Spinal cord (tissue), 10 donors: ENCODE measurements around the gene TGM4. TPM values are rescaled to one million over a fixed set of nuclear protein-coding genes. Genes with fewer than 3 reads are reported as not detected.

ENCODE experiments used
- DNase-seq, 6 donors: peaks; one replicate each; pipeline versions ENCODE4 v3.0.0 to v3.0.0-alpha.2; 2013 to 2015; ENCODE audit warnings: low spot score in 6 of 6, low read depth in 4 of 6
- H3K27ac ChIP-seq: one replicate; pipeline ENCODE4 v1.5.1; 2013; ENCODE audit warnings: low read depth, low read length, control low read depth
- H3K27me3 ChIP-seq: one replicate; pipeline ENCODE4 v1.6.1; 2013; ENCODE audit warnings: low read length; ENCODE audit not compliant: control insufficient read depth, insufficient read depth
- H3K36me3 ChIP-seq: one replicate; pipeline ENCODE4 v1.6.1; 2013; ENCODE audit warnings: low read length; ENCODE audit not compliant: control insufficient read depth, insufficient read depth
- H3K4me1 ChIP-seq: one replicate; pipeline ENCODE4 v1.6.1; 2013; ENCODE audit warnings: low read length; ENCODE audit not compliant: control insufficient read depth, insufficient read depth
- H3K4me3 ChIP-seq: one replicate; pipeline ENCODE4 v1.5.1; 2013; ENCODE audit warnings: low read depth, low read length, control low read depth
- H3K9me3 ChIP-seq: one replicate; pipeline ENCODE4 v1.6.1; 2013; ENCODE audit warnings: low read length; ENCODE audit not compliant: control insufficient read depth, insufficient read depth
- WGBS: methylation state at CpG from one replicate; pipeline ENCODE4 v1.1.5; 2013; ENCODE audit warnings: missing lambda C conversion rate; ENCODE audit not compliant: insufficient coverage; 5-methylcytosine and 5-hydroxymethylcytosine counted together
- polyA plus RNA-seq, 2 donors: library from polyadenylated mRNA; unstranded; fragments of 120-200 nt; gene quantifications; one replicate each; pipeline ENCODE4 v1.2.1, GENCODE V29; 2013; ENCODE audit not compliant: insufficient read length in 2 of 2
- total RNA-seq, 2 donors: library from RNA; depleted of rRNA in 1 of 2; stranded (reverse); fragments of 120-200 nt in 1 of 2; fragments of >200 nt in 1 of 2; gene quantifications; one replicate each; pipeline versions ENCODE4 v1.2.3 to v1.2.4, GENCODE V29; 2013 to 2014
- donor health status: healthy.

The TGM4 gene
- total and polyA plus RNA-seq, 4 donors = 0.06 to 0.17 (median 0.08) TPM; not detected in 1

GRCh38 chr3:44955917-44956316 lies 81.5 kb downstream of the TGM4 start:
- peaks cover 7% of the 10 kb centered on the region for H3K4me1 ChIP-seq
- no peak overlapping the region for H3K27ac ChIP-seq
- no CpG with 5 or more reads among the region's 1 CpG for WGBS
- H3K36me3 ChIP-seq = peaks cover 13% of the 10 kb centered on the region
- no peaks in the 10 kb centered on the region for H3K9me3 ChIP-seq
- no peaks in the 10 kb centered on the region for H3K27me3 ChIP-seq
- H3K4me3 ChIP-seq = no peak overlapping the region
- peak in 1 of 6 donors; percentile 46 for DNase-seq

GRCh38 chr3:44957986-44958385 lies 83.6 kb downstream of the TGM4 start:
- Histone ChIP-seq H3K4me1 (peaks cover 7% of the 10 kb centered on the region), H3K9me3 (no peaks in the 10 kb centered on the region), H3K36me3 (peaks cover 13% of the 10 kb centered on the region), H3K27me3 (no peaks in the 10 kb centered on the region), H3K4me3 (no peak overlapping the region), H3K27ac (no peak overlapping the region)
- peak in 1 of 6 donors; percentile 72 for DNase-seq
- WGBS = 50% methylated on average over 2 of the region's 4 CpGs

DNA sequence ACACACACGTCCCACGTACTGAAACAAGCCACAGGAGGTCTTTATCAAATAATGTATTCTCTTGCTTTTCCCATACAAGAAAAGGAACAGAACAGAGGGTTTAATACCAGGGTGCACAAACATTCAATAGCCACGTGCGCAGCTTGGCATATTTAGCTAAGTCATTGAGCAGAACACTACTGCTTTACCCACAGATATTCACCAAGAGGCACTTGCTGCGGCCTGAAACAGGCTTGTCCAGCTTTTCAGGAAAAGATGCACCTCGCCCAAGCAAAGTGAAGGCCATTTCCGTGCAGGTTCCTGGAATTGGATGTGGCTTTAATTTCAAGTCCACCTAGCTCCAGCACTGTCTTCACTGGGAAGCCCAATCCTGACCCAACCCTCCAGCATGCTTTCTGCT lies 84.0 kb downstream of the TGM4 start:
- no peak for DNase-seq
- 79% methylated on average over 7 of the region's 7 CpGs for WGBS
- Histone ChIP-seq H3K4me3 (no peak overlapping the region), H3K27ac (no peak overlapping the region), H3K4me1 (peaks cover 7% of the 10 kb centered on the region), H3K9me3 (no peaks in the 10 kb centered on the region), H3K27me3 (no peaks in the 10 kb centered on the region), H3K36me3 (peaks cover 13% of the 10 kb centered on the region)

GRCh38 chr3:44960387-44961026 lies 86.1 kb downstream of the TGM4 start:
- Histone ChIP-seq H3K27ac (no peak overlapping the region), H3K4me3 (no peak overlapping the region), H3K27me3 (no peaks in the 10 kb centered on the region), H3K4me1 (peaks cover 20% of the 10 kb centered on the region), H3K9me3 (no peaks in the 10 kb centered on the region), H3K36me3 (peaks cover 9% of the 10 kb centered on the region)
- 83% methylated on average over 2 of the region's 3 CpGs for WGBS
- DNase-seq = peak in 1 of 6 donors; percentile 48

DNA sequence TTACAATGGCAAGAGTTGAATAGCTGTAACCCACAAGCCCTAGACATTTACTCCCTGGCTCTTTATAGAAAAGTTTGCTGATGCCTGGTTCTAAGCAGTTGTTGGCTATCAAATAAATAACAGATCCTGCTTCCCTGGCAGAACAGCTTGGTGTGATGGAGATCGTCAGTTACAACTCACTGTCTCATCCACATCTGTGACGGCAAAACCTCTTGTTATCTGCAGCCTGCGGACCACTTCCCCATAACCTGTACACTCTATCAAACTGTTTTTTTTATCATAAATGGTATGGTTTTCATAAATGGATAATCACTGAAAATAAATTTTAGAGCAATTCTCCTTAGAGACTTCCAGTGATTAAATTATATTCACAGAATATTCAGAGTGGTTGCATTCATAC lies 87.5 kb downstream of the TGM4 start:
- 67% methylated on average over 1 of the region's 3 CpGs for WGBS

GRCh38 chr3:44962621-44963393 lies 88.4 kb downstream of the TGM4 start:
- Histone ChIP-seq H3K4me3 (no peak overlapping the region), H3K27me3 (no peaks in the 10 kb centered on the region), H3K9me3 (no peaks in the 10 kb centered on the region), H3K27ac (no peak overlapping the region), H3K4me1 (peaks cover 16% of the 10 kb centered on the region), H3K36me3 (peaks cover 9% of the 10 kb centered on the region)
- DNase-seq = peak in 1 of 6 donors; percentile 70
- WGBS = 88% methylated on average over 3 of the region's 6 CpGs

More for the DNA sequence above, 87.5 kb downstream of the TGM4 start:
- Histone ChIP-seq H3K9me3 (no peaks in the 10 kb centered on the region), H3K4me1 (peaks cover 16% of the 10 kb centered on the region), H3K27ac (no peak overlapping the region), H3K4me3 (no peak overlapping the region), H3K36me3 (peaks cover 9% of the 10 kb centered on the region), H3K27me3 (no peaks in the 10 kb centered on the region)
- peak in 1 of 6 donors; percentile 28 for DNase-seq

DNA sequence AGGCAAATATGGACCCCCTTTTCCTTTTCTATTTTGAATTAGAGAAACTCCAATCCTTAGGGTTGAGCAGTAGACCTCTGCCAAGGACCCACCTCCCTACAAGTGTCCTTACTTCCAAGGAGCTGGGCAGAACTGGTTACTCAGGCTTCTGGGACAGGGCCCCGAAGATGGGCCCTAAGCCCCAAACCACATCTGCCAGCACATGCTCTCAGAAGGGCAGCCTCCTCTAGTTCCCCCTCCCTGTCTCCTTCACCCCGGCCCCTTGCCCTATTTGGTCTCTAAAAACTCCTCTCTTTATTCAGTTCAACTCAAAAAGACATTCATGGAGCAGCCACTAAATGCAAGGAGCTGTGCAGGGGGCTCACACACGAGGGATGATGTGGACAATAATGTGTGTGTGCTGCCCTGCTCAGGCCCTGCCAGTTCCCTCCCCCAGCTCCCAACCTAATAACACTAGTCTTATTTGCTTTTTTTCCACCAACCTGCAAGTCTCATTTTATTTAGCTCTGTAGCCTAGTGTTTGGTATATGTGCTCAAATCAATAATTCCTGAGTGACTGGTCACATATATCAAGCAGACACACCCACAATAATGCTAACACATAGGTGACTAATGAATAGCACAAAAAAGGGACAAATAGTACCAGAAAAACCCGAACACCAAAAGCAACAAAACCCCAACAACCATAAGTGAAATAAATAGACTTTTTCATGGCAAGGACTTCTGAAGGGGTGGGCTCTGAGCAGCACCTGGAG lies 89.3 kb downstream of the TGM4 start:
- peak overlapping the region; percentile 6 for H3K27ac ChIP-seq
- H3K27me3 ChIP-seq = no peaks in the 10 kb centered on the region
- H3K4me1 ChIP-seq = peaks cover 15% of the 10 kb centered on the region
- no peak overlapping the region for H3K4me3 ChIP-seq
- peaks cover 3% of the 10 kb centered on the region for H3K36me3 ChIP-seq
- 63% methylated on average over 1 of the region's 4 CpGs for WGBS
- DNase-seq = peak in 2 of 6 donors; percentile 17 to 39
- no peaks in the 10 kb centered on the region for H3K9me3 ChIP-seq

Other genes with a start within 250 kb of the TGM4 start
- 10 to 100 TPM; 29.4 to 36.5 TPM for gene ZNF197, start 249.6 kb upstream of the TGM4 start, total RNA-seq
- gene ZNF197, start 249.6 kb upstream of the TGM4 start, polyA plus RNA-seq = 10 to 100 TPM; 25.5 to 31.9 TPM
- gene ZNF35, start 225.9 kb upstream of the TGM4 start, total RNA-seq = 10 to 100 TPM; 16.3 to 18.1 TPM
- 1 to 10 TPM; 9.5 to 9.6 TPM for gene ZNF35, start 225.9 kb upstream of the TGM4 start, polyA plus RNA-seq
- 10 to 100 TPM in 1 of 2 donors, 1 to 10 TPM in 1; 9.8 to 13.1 TPM for gene ZNF502, start 161.9 kb upstream of the TGM4 start, total RNA-seq
- 1 to 10 TPM; 9.3 to 9.6 TPM for gene ZNF502, start 161.9 kb upstream of the TGM4 start, polyA plus RNA-seq
- gene ZNF501, start 145.0 kb upstream of the TGM4 start, total RNA-seq = 10 to 100 TPM; 15.9 TPM
- gene ZNF501, start 145.0 kb upstream of the TGM4 start, polyA plus RNA-seq = 10 to 100 TPM; 10.8 to 12.4 TPM
- 10 to 100 TPM; 40.8 to 44.3 TPM for gene KIAA1143, start 113.0 kb upstream of the TGM4 start, total RNA-seq
- 10 to 100 TPM; 32.8 to 44.7 TPM for gene KIAA1143, start 113.0 kb upstream of the TGM4 start, polyA plus RNA-seq
- 10 to 100 TPM; 10.4 to 14.0 TPM for gene KIF15, start 112.8 kb upstream of the TGM4 start, total RNA-seq
- 10 to 100 TPM; 12.5 to 13.5 TPM for gene KIF15, start 112.8 kb upstream of the TGM4 start, polyA plus RNA-seq
- gene TMEM42, start 12.7 kb upstream of the TGM4 start, total RNA-seq = 10 to 100 TPM; 11.1 to 30.7 TPM
- gene TMEM42, start 12.7 kb upstream of the TGM4 start, polyA plus RNA-seq = 10 to 100 TPM; 22.7 to 24.2 TPM
- 10 to 100 TPM; 57.8 to 95.8 TPM for gene ZDHHC3, start 101.6 kb downstream of the TGM4 start, total RNA-seq
- gene ZDHHC3, start 101.6 kb downstream of the TGM4 start, polyA plus RNA-seq = 10 to 100 TPM; 66.7 to 74.6 TPM
- gene EXOSC7, start 101.6 kb downstream of the TGM4 start, total RNA-seq = 10 to 100 TPM; 26.2 to 57.7 TPM
- 10 to 100 TPM; 38.5 to 53.5 TPM for gene EXOSC7, start 101.6 kb downstream of the TGM4 start, polyA plus RNA-seq
- 100 to 1,000 TPM; 101 to 391 TPM for gene CLEC3B, start 151.7 kb downstream of the TGM4 start, total RNA-seq
- gene CLEC3B, start 151.7 kb downstream of the TGM4 start, polyA plus RNA-seq = 100 to 1,000 TPM in 1 of 2 donors, 10 to 100 TPM in 1; 91.2 to 175 TPM